GM19240 (cell line): ENCODE data around the gene ZNF782.
"Not testable (repeated sequence)": the region's sequence is repeated elsewhere in the genome, so short reads cannot be mapped to it uniquely, and the experiment has no call there.

Source experiments
- DNase-seq: peaks from one replicate; pipeline ENCODE4 v3.0.0; 2011; ENCODE audit warnings: low spot score; ENCODE audit not compliant: insufficient read length

Gene ZNF782

GRCh38 chr9:96854651-96855273 lies 448 bp upstream of the ZNF782 start:
- DNase-seq, result no peak

- DNase-seq, result no peak
These were observed 1.6 kb downstream of the ZNF782 start for GRCh38 chr9:96852676-96853075.

- DNase-seq, result no peak
These were observed 10.3 kb downstream of the ZNF782 start for GRCh38 chr9:96844040-96844439.

GRCh38 chr9:96818533-96818932 lies 35.8 kb downstream of the ZNF782 start:
- no peak for DNase-seq

- DNase-seq, result no peak
These were observed 36.3 kb downstream of the ZNF782 start for GRCh38 chr9:96817973-96818372.

- no peak for DNase-seq
These were observed 40.7 kb downstream of the ZNF782 start for GRCh38 chr9:96813607-96814006.

- DNase-seq, result not testable (repeated sequence)
These were observed 55.4 kb downstream of the ZNF782 start for GRCh38 chr9:96798959-96799358.

GRCh38 chr9:96784021-96784420 lies 70.3 kb downstream of the ZNF782 start:
- no peak for DNase-seq

- no peak for DNase-seq
These were observed 72.1 kb downstream of the ZNF782 start for GRCh38 chr9:96782235-96782634.

- DNase-seq, result no peak
These were observed 72.8 kb downstream of the ZNF782 start for GRCh38 chr9:96781552-96781951.

GRCh38 chr9:96779089-96779488 lies 75.2 kb downstream of the ZNF782 start:
- no peak for DNase-seq

GRCh38 chr9:96777426-96777864 lies 76.9 kb downstream of the ZNF782 start:
- DNase-seq, result no peak

- no peak for DNase-seq
These were observed 83.2 kb downstream of the ZNF782 start for GRCh38 chr9:96771124-96771523.

- no peak for DNase-seq
These were observed 84.3 kb downstream of the ZNF782 start for GRCh38 chr9:96769989-96770388.
